Measurements from ENCODE around the gene MFAP2. TPM values are rescaled to one million over a fixed set of nuclear protein-coding genes. Genes with fewer than 3 reads are reported as not detected.
"Not testable (repeated sequence)": the region's sequence is repeated elsewhere in the genome, so short reads cannot be mapped to it uniquely, and the experiment has no call there.

Gene MFAP2
- total RNA-seq, 1 experiment from 2014 or later: 150 TPM

DNA sequence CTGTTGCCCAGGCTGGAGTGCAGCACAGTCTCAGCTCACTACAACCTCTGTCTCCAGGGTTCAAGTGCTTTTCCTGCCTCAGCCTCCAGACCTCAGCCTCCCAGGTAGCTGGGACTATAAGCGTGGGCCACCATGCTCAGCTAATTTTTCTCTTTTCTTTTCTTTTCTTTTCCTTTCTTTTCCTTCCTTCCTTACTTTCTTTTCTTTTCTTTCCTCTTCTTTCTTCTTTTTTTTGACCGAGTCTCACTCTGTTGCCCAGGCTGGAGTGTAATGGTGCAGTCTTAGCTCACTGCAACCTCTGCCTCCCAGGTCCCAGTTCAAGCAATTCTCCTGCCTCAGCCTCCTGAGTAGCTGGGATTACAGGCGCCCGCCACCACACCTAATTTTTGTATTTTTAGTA, 16.3 kb downstream of the MFAP2 start:
- not testable (repeated sequence) for DNase-seq (ENCODE audit: low read depth)

DNA sequence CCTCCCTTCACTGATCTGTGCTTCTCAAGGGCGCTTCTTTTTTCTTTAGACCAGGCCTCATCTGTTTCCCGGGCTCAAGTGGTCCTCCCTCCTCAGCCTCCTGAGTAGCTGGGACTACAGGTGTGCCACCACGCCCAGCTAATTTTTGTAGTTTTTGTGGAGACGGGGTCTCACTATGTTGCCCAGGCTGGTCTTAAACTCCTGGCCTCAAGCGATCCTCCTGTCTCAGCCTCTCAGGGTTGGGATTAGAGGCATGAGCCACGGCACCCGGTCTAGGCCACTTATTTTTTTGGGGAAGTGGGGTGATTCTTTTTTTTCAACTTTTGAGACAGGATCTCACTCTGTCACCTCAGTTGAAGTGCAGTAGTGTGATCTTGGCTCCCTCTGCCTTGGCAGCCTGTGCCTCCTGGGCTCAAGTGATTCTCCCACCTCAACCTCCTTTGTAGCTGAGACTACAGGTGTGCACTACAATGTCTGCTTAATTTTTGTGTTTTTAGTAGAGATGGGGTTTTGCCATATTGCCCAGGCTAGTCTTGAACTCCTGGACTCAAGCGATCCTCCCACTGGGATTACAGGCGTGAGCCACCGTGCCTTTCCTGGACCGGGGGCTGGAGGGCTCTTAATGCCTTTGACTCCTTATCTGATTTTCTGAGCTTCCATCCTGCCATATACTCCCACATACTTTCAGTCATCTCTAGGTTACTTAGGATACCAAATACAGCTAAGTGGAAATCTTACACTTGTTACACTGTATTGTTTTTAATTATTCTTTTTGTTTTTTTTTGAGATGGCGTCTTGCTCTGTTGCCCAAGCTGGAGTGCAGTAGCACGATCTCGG, 18.9 kb downstream of the MFAP2 start:
- DNase-seq (ENCODE audit: low read depth): no peak

DNA sequence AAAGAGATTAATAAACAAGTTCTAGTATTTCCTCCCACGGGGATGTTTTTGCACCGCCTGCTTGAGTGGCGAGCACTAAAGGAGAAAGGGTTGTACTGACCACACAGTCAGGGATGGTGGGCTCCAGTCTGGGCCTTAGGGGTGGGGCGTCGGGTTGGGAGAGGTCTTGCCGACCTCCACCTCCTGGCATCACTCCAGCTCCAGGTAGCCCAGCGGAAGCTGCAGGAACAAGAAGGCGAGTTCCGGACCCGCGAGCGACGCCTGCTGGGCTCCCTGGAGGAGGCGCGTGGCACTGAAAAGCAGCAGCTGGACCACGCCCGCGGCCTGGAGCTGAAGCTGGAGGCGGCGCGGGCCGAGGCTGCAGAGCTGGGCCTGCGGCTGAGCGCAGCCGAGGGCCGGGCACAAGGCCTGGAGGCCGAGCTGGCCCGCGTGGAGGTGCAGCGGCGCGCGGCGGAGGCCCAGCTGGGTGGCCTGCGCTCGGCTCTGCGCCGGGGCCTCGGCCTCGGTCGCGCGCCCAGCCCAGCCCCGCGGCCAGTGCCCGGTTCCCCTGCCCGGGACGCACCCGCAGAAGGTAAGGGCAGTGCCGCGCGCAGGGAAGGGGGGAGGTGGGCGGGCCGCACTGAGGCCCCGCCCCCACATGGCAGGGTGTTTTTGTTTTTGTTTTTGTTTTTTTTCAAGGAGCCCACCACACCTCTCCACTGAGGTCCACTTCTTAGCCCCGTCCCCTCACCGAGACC, 19.7 kb downstream of the MFAP2 start:
- peak; percentile 91 for DNase-seq (ENCODE audit: low read depth)

DNA sequence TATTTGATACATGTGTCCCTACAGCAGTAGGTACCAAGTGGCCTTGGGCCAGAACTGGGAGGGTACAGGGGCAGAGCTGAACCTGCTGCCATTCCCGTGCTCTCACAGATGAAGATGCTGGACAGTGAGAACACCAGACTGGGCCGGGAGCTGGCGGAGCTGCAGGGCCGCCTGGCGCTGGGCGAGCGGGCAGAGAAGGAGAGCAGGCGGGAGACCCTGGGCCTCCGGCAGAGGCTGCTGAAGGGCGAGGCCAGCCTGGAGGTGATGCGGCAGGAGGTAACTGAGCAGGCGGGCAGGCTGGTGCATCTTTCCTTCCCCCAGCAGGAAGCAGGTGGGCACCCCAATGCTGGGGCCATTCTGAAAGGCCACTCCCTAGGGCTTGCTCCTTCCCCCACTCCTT, 21.9 kb downstream of the MFAP2 start:
- no peak for DNase-seq (ENCODE audit: low read depth)

- DNase-seq (ENCODE audit: low read depth): no peak
Observed at GRCh38 chr1:16957731-16958130, 22.7 kb downstream of the MFAP2 start.

- no peak for DNase-seq (ENCODE audit: low read depth)
Observed at GRCh38 chr1:16956775-16957174, 23.6 kb downstream of the MFAP2 start.

DNA sequence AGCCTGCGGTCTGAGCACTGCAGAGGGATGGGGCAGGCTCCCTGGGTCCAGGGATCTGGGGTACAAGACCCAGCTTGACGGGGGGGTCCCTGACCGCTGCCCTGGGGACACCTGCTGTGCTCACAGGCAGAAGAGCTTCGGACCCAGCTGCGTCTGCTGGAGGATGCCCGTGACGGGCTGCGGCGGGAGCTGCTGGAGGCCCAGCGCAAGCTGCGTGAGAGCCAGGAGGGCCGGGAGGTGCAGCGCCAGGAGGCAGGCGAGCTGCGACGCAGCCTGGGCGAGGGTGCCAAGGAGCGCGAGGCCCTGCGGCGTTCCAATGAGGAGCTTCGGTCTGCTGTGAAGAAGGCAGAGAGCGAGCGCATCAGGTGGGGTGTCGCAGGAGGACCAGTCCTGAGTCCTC, 25.2 kb downstream of the MFAP2 start:
- DNase-seq (ENCODE audit: low read depth): no peak

GRCh38 chr1:16954579-16954978, 25.8 kb downstream of the MFAP2 start:
- DNase-seq (ENCODE audit: low read depth): no peak

DNA sequence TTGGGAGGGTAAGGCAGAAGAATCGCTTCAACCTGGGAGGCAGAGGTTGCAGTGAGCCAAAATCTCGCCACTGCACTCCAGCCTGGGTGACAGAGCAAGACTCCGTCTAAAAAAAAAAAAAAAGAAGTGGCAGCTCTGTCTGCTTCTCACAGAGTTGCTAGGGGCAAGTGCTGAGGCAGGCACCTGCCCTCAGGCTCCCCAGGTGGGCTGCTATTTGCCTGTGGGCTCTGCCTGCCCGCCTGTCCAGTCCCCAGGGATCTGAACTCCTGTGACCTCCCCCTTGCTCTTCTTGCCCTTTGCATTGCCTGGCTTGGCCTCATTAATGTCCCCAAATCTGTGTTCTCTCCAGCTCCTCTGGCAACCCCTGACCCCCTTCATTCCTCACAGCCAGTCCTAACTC, 28.0 kb downstream of the MFAP2 start:
- not testable (repeated sequence) for DNase-seq (ENCODE audit: low read depth)

GRCh38 chr1:16949026-16949425, 31.4 kb downstream of the MFAP2 start:
- DNase-seq (ENCODE audit: low read depth): peak; percentile 92

- peak; percentile 99 for DNase-seq (ENCODE audit: low read depth)
Observed at GRCh38 chr1:16948282-16948891, 32.0 kb downstream of the MFAP2 start.

GRCh38 chr1:16946646-16947045, 33.8 kb downstream of the MFAP2 start:
- DNase-seq (ENCODE audit: low read depth): no peak

DNA sequence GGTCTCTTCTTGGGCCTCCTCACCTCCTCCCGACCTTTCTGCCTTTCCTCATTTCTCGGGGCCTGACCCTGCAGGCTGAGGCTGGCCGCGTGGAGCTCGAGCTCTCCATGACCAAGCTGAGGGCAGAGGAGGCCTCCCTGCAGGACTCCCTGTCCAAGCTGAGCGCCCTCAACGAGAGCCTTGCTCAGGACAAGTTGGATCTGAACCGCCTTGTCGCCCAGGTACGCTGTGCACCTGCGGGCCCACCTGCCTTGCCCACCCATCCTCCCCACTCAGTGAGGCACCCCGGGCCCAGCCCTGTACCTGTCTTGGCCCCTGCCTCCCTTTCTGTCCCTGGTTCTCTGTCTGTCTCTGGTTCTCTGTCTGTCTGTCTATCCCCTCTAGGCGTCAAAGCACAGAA, 34.2 kb downstream of the MFAP2 start:
- not testable (repeated sequence) for DNase-seq (ENCODE audit: low read depth)

- DNase-seq (ENCODE audit: low read depth): not testable (repeated sequence)
Observed at GRCh38 chr1:16945512-16945911, 34.9 kb downstream of the MFAP2 start.

DNA sequence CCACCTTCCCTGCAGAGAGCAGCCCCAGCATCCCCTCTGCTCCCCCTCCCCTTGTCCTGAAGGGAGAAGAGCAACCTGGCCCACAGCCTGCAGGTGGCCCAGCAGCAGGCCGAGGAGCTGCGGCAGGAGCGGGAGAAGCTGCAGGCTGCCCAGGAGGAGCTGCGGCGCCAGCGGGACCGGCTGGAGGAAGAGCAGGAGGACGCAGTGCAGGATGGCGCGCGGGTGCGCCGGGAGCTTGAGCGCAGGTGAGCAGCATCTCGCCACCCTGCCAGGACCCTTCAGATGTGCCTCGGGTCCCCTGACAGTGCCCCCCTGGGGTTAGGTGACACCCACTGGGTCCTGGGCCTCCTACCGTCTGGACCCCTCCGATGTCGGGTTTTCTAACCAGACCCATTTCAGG, 36.4 kb downstream of the MFAP2 start:
- no peak for DNase-seq (ENCODE audit: low read depth)

GRCh38 chr1:16939386-16940180, 40.8 kb downstream of the MFAP2 start:
- DNase-seq (ENCODE audit: low read depth): not testable (repeated sequence)

- no peak for DNase-seq (ENCODE audit: low read depth)
Observed at GRCh38 chr1:16938351-16939321, 41.8 kb downstream of the MFAP2 start.

- not testable (repeated sequence) for DNase-seq (ENCODE audit: low read depth)
Observed at GRCh38 chr1:16936580-16936979, 43.8 kb downstream of the MFAP2 start.

DNA sequence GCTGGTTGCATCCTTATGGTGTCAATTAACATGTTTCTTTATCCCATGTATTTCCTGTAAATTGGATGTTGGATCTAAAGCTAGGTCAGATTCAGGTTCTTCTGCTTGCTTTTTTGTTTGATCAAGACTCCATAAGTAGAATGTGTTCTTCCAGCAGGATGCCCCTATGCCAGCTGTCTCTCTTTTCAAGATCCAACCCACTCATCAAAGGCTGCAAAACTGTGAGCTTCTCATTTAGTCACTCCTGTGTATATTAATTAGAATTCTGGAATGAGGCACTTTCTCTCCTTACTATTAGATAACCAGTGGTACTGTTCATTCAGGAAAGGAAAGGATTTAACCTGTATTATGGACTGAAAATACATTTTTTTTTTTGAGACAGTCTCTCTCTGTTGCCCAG, 46.5 kb downstream of the MFAP2 start:
- not testable (repeated sequence) for DNase-seq (ENCODE audit: low read depth)

DNA sequence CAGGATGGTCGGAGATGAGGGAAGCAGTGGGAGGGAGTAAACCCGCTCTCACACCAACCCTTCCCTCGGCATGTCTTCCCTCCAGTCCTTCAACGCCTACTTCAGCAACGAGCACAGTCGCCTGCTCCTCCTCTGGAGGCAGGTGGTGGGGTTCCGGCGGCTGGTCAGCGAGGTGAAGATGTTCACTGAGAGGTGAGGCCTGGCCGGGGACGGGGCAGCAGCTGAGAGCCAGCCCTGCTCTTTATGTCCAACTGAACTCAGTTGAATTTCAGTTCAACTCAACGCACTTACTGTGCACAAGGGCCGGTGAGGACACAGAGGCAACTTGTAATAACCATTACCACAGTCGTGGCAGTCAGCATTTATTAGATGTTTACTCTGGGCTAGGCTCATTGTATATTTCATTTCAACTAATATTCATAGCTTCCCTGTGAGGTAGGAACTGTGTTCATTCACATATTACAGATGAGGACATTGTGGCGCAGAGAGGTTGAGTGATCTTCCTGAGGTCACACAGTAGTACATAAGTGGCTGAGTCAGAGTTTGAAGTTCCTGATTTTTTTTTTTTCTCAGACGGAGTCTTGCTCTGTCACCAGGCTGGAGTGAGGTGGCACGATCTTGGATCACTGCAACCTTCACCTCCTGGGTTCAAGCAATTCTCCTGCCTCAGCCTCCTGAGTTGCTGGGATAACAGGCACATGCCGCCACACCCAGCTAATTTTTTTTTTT, 49.0 kb downstream of the MFAP2 start:
- DNase-seq (ENCODE audit: low read depth): not testable (repeated sequence)

All from Daoy (cell line).